Esophagus squamous epithelium (tissue), 4 donors: Measurements from ENCODE around the gene ABHD12B. TPM values are rescaled to one million over a fixed set of nuclear protein-coding genes. Genes with fewer than 3 reads are reported as not detected.

Source experiments
- small RNA-seq, 4 donors: library from RNA; depleted of rRNA; stranded (forward); fragments of <200 nt; gene quantifications; one replicate each; pipeline ENCODE3, GENCODE V24; 2016
- total RNA-seq, 4 donors: library from RNA; depleted of rRNA; stranded (reverse); fragments of >200 nt; gene quantifications; one replicate each; pipeline ENCODE4 v1.1.0, GENCODE V29; 2016

The ABHD12B gene
- total RNA-seq, 4 donors from 2014 or later, result 0.53 TPM; not detected in 3

Small RNA genes lying within 50 kb of the gene (small RNA-seq; reads per million reads assigned to genes)
- gene RF00593, result 0 reads per million in 4 donors

Other genes with a start within 250 kb of the ABHD12B start
- gene SAV1, start 203.7 kb upstream of the ABHD12B start, total RNA-seq, result 10 to 100 TPM; 13.5 to 25.0 (median 19.2) TPM
- gene NIN, start 40.9 kb upstream of the ABHD12B start, total RNA-seq, result 10 to 100 TPM; 12.2 to 36.8 (median 24.5) TPM
- gene PYGL, start 72.4 kb downstream of the ABHD12B start, total RNA-seq, result 100 to 1,000 TPM in 2 of 4 donors, 10 to 100 TPM in 2; 69.7 to 158 (median 91.0) TPM
- 1 to 10 TPM in 1 of 4 donors, under 1 TPM in 2, not detected in 1; 0.09 to 3.1 (median 0.21) TPM for gene TRIM9, start 223.1 kb downstream of the ABHD12B start, total RNA-seq